ENCODE measurements around the gene OR6C70. TPM values are rescaled to one million over a fixed set of nuclear protein-coding genes. Genes with fewer than 3 reads are reported as not detected.
"Not testable (repeated sequence)": the region's sequence is repeated elsewhere in the genome, so short reads cannot be mapped to it uniquely, and the experiment has no call there.

The OR6C70 gene
- total and polyA plus RNA-seq, 2 donors (not counting 3 experiments of a cell fraction or from before 2014, with no cell fraction given) = not detected

DNA sequence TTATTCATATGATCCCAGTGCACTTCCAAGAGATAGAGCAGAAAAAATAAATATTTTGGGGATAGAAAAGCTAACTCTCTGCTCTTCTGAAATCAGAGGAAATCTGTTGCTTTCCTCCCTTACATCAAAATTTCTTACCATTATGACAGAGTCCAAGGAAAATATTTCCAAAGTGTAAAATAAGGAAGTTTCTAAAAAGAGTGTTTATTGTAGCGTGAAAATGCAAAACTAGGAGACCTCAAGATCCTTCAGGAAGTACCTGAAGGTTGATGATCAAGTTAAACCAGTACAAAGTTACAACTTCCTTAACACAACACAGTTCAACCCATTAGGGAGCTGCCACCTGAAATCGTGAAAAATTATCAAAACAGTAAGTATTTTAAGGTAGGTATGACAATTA is 26.2 kb downstream of the OR6C70 start, which contains the start of gene OR6C2:
Gene OR6C2 (plus strand): TSS at position 301 of the 400 bp plus-strand sequence. CDS start 8,138 bp downstream, outside the sequence.
- no peak for TF ChIP-seq MYC (IDR thresholded peaks at IDR 0.05; ENCODE audit: low read depth, low read length)
- no peak for TF ChIP-seq POLR2AphosphoS5 (IDR thresholded peaks at IDR 0.05; ENCODE audit: insufficient read depth, low read depth, low read length)
- no peak for TF ChIP-seq JUN (IDR thresholded peaks at IDR 0.05; ENCODE audit: borderline replicate concordance, insufficient read depth, insufficient read length, low read depth)
- TF ChIP-seq CTCF (IDR thresholded peaks at IDR 0.05; ENCODE audit: extremely low read depth in 1 of 2, insufficient read depth in 1 of 2, low read depth in 1 of 2, low read length in 2 of 2) = no peak
- TF ChIP-seq GATA2 (IDR thresholded peaks at IDR 0.05; ENCODE audit: insufficient read depth, insufficient read length, low read depth, low read length) = no peak
- BruUV-seq (replicated peaks) = no TSS peak
- Histone ChIP-seq H3K36me3 (ENCODE audit: control insufficient read depth in 2 of 2, extremely low read depth in 1 of 2, insufficient read depth in 2 of 2, low read length in 2 of 2) (no peaks in the 10 kb centered on the region), H3K27me3 (ENCODE audit: control insufficient read depth in 2 of 2, insufficient read depth in 2 of 2, low read length in 2 of 2) (no peaks in the 10 kb centered on the region), H3K4me2 (ENCODE audit: insufficient read depth, low read length) (no peak within 1 kb of the TSS), H3K9me1 (replicated peaks; ENCODE audit: control insufficient read depth, extremely low read depth, insufficient read depth, low read length) (no peaks in the 10 kb centered on the region), H3K9ac (replicated peaks; ENCODE audit: extremely low read depth, insufficient read depth, low read length) (no peak within 1 kb of the TSS), H2AFZ (ENCODE audit: low read depth, low read length) (no peak within 1 kb of the TSS), H3K4me1 (ENCODE audit: control insufficient read depth, extremely low read depth, insufficient read depth, low read length) (no peaks in the 10 kb centered on the region), H3K27ac (ENCODE audit: insufficient read depth, low read depth, low read length) (no peak within 1 kb of the TSS), H4K20me1 (replicated peaks; ENCODE audit: control insufficient read depth, extremely low read depth, insufficient read depth, low read length) (no peaks in the 10 kb centered on the region), H3K4me3 (replicated peaks in 1 of 3; ENCODE audit: insufficient read depth in 1 of 3, low read depth in 1 of 3, low read length in 3 of 3) (no peak within 1 kb of the TSS), H3K79me2 (ENCODE audit: control insufficient read depth, insufficient read depth, low read length) (no peaks in the 10 kb centered on the region), H3K9me3 (replicated peaks; ENCODE audit: control insufficient read depth, insufficient read depth, low read length) (no peaks in the 10 kb centered on the region)
- POLR2A ChIA-PET = no interaction called here
- CTCF ChIA-PET = interaction anchor here (0.6 kb wide), 1 partner anchor 12 kb away, joined by 5 read pairs; no protein-coding TSS in a partner anchor
- no peak for DNase-seq (ENCODE audit: low read depth, low spot score)
- FAIRE-seq = no peak
- dilution Hi-C loops (cut with MboI; ENCODE audit: extremely low pct_ligation_motif_present, low sequenced_read_pairs) (no loop called here), intact Hi-C loops (cut with micrococcal nuclease) (no loop called here)

- H3K9ac ChIP-seq (replicated peaks; ENCODE audit: extremely low read depth, insufficient read depth, low read length); H3K27me3 ChIP-seq (ENCODE audit: control insufficient read depth in 2 of 2, insufficient read depth in 2 of 2, low read length in 2 of 2); H3K4me2 ChIP-seq (ENCODE audit: insufficient read depth, low read length); H3K9me1 ChIP-seq (replicated peaks; ENCODE audit: control insufficient read depth, extremely low read depth, insufficient read depth, low read length); dilution Hi-C loops (cut with MboI; ENCODE audit: extremely low pct_ligation_motif_present, low sequenced_read_pairs); FAIRE-seq; H3K4me1 ChIP-seq (ENCODE audit: control insufficient read depth, extremely low read depth, insufficient read depth, low read length); H3K4me3 ChIP-seq (replicated peaks in 1 of 3; ENCODE audit: insufficient read depth in 1 of 3, low read depth in 1 of 3, low read length in 3 of 3); POLR2A ChIA-PET; intact Hi-C loops (cut with micrococcal nuclease); H3K36me3 ChIP-seq (ENCODE audit: control insufficient read depth in 2 of 2, extremely low read depth in 1 of 2, insufficient read depth in 2 of 2, low read length in 2 of 2); H2AFZ ChIP-seq (ENCODE audit: low read depth, low read length); H3K79me2 ChIP-seq (ENCODE audit: control insufficient read depth, insufficient read depth, low read length); H3K27ac ChIP-seq (ENCODE audit: insufficient read depth, low read depth, low read length); DNase-seq (ENCODE audit: low read depth, low spot score); H4K20me1 ChIP-seq (replicated peaks; ENCODE audit: control insufficient read depth, extremely low read depth, insufficient read depth, low read length); CTCF ChIA-PET; BruUV-seq (replicated peaks); H3K9me3 ChIP-seq (replicated peaks; ENCODE audit: control insufficient read depth, insufficient read depth, low read length): not testable (repeated sequence)
These were observed 28.7 kb downstream of the OR6C70 start for GRCh38 chr12:55441233-55441632.

All from endothelial cell of umbilical vein (primary cell).